ENCODE results near the gene CIB4.

CIB4 gene

GRCh38 chr2:26597197-26597596 is 44.0 kb downstream of the CIB4 start:
- DNase-seq, result no peak
- in situ Hi-C loops (cut with HindIII; ENCODE audit: low pct_ligation_motif_present, low pct_unique_long_range_greater_than_20kb, low sequenced_read_pairs), result loop anchor here (25.0 kb wide), 1 partner anchor 165 kb away; the partner anchor contains the start of gene SLC35F6

- DNase-seq, result no peak
These were observed 46.0 kb downstream of the CIB4 start for GRCh38 chr2:26595146-26595545.

GRCh38 chr2:26591619-26592505 is 49.3 kb downstream of the CIB4 start:
- no peak for DNase-seq
- in situ Hi-C loops (cut with HindIII; ENCODE audit: low pct_ligation_motif_present, low pct_unique_long_range_greater_than_20kb, low sequenced_read_pairs), result loop anchor here (25.0 kb wide), 1 partner anchor 170 kb away; the partner anchor contains the start of gene SLC35F6

More at GRCh38 chr2:26595146-26595545, 46.0 kb downstream of the CIB4 start:
- in situ Hi-C loops (cut with HindIII; ENCODE audit: low pct_ligation_motif_present, low pct_unique_long_range_greater_than_20kb, low sequenced_read_pairs), result loop anchor here (25.0 kb wide), 1 partner anchor 167 kb away; the partner anchor contains the start of gene SLC35F6

DNA sequence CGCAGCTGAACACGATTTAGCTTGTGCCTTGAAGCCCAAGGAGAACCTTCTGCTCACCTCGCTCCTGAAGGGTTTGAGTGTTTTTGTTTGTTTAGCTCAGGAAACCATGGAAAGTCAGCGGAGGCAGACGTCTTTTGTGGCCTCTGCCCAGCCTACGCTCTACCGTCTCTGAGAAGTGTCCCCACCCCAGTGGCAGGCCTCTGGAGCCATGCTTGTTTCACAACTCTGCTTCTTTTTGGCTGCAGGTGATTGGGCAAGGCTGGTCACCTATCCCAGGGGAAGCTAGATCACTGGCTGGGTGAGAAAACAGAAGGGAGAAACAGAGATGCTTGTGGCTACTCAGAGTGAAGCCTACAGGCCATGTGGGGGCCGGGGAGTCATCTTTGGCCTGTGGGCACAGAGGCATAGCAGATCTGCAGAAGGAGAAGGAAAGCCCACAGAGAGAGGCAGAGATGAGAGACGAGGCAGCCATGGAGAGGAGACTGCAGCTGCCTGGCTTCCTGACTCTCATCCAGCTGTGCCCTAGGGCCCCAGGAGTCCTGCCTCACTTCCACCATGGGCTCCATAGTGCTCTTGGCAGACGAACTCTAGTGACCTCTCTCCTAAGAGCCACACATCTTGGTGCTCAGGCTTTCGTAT is 50.1 kb downstream of the CIB4 start:
- in situ Hi-C loops (cut with HindIII; ENCODE audit: low pct_ligation_motif_present, low pct_unique_long_range_greater_than_20kb, low sequenced_read_pairs), result loop anchor here (25.0 kb wide), 1 partner anchor 171 kb away; the partner anchor contains the start of gene SLC35F6
- DNase-seq, result no peak

DNA sequence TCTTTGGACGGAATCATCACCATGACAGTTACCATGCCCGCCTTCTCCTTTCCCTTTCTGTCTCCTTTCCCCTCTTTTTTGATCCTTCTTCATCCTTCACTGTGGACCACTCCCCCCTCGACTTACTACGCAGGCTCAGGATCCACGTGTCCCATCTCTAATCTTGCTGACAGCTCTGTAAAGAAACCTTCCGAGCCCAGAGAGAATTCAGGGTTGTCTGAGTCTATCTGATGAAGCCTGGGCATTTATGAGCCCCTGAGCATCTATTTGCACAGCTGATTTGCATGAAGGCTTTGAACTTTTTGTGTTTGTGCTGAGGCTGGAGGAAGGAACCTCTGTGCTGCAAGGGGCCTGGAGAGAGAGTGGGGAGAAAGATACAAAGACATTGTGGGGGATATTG is 50.7 kb downstream of the CIB4 start:
- in situ Hi-C loops (cut with HindIII; ENCODE audit: low pct_ligation_motif_present, low pct_unique_long_range_greater_than_20kb, low sequenced_read_pairs), result loop anchor here (25.0 kb wide), 1 partner anchor 172 kb away; the partner anchor contains the start of gene SLC35F6
- DNase-seq, result no peak

DNA sequence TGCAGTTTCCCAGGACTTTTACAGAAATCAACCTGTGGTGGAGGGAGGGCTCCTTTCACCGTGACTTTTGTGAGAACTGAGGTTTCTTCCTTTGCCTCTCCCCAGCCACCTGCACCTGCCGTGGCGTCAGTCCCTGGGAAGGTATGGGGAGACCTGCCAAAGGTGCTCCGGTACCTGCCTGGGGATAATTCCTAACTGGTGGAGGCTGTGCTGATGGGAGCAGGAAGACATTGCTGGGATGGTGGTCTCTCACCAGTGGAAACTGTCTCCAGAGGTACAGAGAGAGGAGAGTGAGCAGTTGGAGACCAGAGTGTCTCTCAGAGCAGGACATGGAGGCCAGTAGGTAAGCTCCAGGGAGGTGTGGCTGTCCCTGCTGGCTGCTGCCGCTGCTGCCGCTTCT is 52.6 kb downstream of the CIB4 start:
- no peak for DNase-seq
- in situ Hi-C loops (cut with HindIII; ENCODE audit: low pct_ligation_motif_present, low pct_unique_long_range_greater_than_20kb, low sequenced_read_pairs), result loop anchor here (25.0 kb wide), 1 partner anchor 174 kb away; the partner anchor contains the start of gene SLC35F6

DNA sequence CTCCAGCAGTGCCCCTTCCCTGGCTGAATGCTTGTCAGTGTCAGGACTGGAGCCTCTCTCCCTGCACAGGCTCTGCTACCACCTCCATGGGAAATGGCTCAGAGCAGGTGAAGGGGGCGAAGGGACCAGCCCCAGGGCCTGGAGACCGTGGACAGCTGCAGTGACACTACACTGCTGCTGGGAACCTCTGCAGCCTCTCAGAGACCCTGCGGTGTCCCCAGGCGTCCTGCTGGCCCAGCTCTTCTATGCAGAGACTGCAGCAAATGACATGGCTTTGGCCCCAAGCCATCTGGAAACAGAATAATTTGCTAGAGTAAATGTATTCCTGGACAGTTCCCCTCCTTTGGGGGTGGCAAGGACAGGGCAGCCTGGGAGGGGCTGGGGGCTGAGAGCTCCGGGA is 53.2 kb downstream of the CIB4 start:
- in situ Hi-C loops (cut with HindIII; ENCODE audit: low pct_ligation_motif_present, low pct_unique_long_range_greater_than_20kb, low sequenced_read_pairs), result loop anchor here (25.0 kb wide), 1 partner anchor 174 kb away; the partner anchor contains the start of gene SLC35F6
- no peak for DNase-seq

DNA sequence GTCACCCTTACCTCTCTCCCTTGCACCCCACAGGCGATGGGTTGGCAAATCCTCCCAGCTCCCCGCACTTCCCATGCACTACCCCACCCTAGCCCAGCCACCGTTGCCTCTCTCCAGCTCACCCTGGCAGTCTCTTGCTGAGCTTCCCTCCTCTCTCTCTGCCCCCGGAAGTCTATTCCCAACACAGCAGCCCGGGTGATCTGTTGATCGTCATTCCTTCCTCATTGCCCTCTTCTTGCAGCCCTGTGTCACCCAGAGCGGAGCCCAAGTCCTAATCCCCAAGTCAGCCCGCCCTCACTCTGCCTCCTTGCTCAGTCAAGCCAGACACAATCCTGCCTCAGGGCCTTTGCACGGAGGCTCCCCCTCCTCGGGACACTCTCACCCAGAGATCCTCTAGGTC is 55.2 kb downstream of the CIB4 start:
- in situ Hi-C loops (cut with HindIII; ENCODE audit: low pct_ligation_motif_present, low pct_unique_long_range_greater_than_20kb, low sequenced_read_pairs), result loop anchor here (25.0 kb wide), 1 partner anchor 176 kb away; the partner anchor contains the start of gene SLC35F6
- no peak for DNase-seq

DNA sequence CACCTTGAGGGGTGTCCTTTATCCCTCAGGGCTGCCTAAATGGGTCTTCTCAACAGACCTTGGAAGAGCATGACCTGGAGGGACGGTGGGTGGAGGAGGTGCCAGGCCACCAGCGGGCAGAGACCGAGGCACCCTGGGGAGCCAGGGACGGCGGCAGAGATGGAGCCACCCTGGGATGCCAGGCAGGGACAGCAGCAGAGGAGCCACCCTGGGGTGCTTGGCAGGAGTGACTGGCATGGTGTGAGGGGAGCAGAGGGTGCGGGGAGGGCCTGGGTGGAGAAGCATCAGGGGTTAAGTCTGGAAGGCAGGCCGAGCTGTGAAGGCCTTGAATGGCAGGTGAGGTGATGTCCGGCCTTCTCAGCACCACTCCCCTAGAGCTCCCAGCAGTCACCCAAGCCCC is 56.1 kb downstream of the CIB4 start:
- DNase-seq, result no peak
- in situ Hi-C loops (cut with HindIII; ENCODE audit: low pct_ligation_motif_present, low pct_unique_long_range_greater_than_20kb, low sequenced_read_pairs), result loop anchor here (25.0 kb wide), 1 partner anchor 177 kb away; the partner anchor contains the start of gene SLC35F6

DNA sequence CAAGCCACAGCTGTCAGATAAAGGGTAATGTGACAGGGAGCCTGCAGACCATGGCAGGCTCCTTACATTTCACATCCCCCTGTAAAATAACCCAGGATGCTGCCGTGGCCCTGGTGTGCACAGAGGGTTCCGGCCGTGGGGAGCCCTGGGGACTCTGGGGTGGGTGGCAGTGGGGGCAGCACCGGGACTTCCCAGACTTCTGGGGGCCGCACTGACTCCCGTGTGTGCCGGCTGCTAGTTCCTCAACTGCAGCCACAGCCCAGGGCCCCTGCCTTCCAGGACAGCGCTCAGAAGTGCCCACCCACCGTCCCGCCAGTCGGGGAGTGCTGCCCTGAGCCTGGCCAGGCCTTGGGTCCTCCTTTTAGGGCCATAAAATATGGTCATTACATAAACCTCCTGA is 56.5 kb downstream of the CIB4 start:
- no peak for DNase-seq
- in situ Hi-C loops (cut with HindIII; ENCODE audit: low pct_ligation_motif_present, low pct_unique_long_range_greater_than_20kb, low sequenced_read_pairs), result loop anchor here (25.0 kb wide), 1 partner anchor 178 kb away; the partner anchor contains the start of gene SLC35F6

DNA sequence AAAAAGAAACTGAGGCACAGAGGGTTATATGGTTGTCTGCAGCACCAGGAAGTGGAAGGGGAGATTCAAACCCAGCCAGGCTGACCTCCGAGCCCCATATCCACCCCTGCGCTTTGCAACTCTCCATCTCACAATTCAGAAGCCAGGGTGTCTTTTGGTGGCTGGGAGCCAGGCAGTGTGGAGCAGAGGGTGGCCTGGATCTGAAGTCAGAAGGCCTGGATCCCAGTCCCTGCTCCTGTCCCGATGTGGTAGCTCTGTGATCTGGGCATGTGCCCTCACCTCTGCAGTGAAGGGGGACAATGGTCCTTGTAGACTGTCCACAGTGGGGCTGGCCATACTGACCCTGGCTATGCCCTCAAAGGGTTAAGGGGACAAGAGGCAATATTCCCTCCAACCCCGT is 57.0 kb downstream of the CIB4 start:
- in situ Hi-C loops (cut with HindIII; ENCODE audit: low pct_ligation_motif_present, low pct_unique_long_range_greater_than_20kb, low sequenced_read_pairs), result loop anchor here (25.0 kb wide), 1 partner anchor 178 kb away; the partner anchor contains the start of gene SLC35F6
- DNase-seq, result no peak

DNA sequence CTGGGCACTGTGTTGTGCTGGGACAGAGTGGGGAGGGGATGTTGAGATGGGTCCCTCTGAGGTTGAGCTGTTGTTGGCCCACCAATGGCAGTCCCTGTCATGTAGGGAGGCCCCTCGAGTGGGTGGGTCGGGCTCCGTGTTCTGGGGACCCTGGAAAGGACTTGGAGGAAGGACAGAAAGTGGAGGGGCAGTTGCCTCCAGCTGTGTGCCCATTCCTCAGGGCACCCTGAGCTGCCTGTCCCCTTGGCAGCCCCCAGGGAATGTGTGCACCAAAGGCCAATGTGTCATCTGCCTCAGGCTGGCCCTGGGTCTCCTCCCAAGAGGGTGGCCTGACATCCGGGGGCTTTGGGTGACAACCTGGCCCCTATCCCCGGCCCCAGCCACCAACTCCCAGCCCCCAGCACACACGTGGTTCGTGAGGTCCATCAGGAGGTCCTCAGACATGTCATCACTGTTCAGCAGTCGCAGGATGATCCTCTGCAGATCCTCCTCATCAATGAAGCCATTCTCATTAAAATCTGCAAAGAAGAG is 57.7 kb downstream of the CIB4 start:
- in situ Hi-C loops (cut with HindIII; ENCODE audit: low pct_ligation_motif_present, low pct_unique_long_range_greater_than_20kb, low sequenced_read_pairs), result loop anchor here (25.0 kb wide), 1 partner anchor 179 kb away; the partner anchor contains the start of gene SLC35F6

GRCh38 chr2:26582890-26583289 is 58.3 kb downstream of the CIB4 start:
- in situ Hi-C loops (cut with HindIII; ENCODE audit: low pct_ligation_motif_present, low pct_unique_long_range_greater_than_20kb, low sequenced_read_pairs), result loop anchor here (25.0 kb wide), 1 partner anchor 179 kb away; the partner anchor contains the start of gene SLC35F6
- DNase-seq, result no peak

More for the DNA sequence above, 57.7 kb downstream of the CIB4 start:
- DNase-seq, result no peak

- in situ Hi-C loops (cut with HindIII; ENCODE audit: low pct_ligation_motif_present, low pct_unique_long_range_greater_than_20kb, low sequenced_read_pairs), result loop anchor here (25.0 kb wide), 1 partner anchor 180 kb away; the partner anchor contains the start of gene SLC35F6
- DNase-seq, result no peak
These were observed 58.9 kb downstream of the CIB4 start for GRCh38 chr2:26581991-26582842.

DNA sequence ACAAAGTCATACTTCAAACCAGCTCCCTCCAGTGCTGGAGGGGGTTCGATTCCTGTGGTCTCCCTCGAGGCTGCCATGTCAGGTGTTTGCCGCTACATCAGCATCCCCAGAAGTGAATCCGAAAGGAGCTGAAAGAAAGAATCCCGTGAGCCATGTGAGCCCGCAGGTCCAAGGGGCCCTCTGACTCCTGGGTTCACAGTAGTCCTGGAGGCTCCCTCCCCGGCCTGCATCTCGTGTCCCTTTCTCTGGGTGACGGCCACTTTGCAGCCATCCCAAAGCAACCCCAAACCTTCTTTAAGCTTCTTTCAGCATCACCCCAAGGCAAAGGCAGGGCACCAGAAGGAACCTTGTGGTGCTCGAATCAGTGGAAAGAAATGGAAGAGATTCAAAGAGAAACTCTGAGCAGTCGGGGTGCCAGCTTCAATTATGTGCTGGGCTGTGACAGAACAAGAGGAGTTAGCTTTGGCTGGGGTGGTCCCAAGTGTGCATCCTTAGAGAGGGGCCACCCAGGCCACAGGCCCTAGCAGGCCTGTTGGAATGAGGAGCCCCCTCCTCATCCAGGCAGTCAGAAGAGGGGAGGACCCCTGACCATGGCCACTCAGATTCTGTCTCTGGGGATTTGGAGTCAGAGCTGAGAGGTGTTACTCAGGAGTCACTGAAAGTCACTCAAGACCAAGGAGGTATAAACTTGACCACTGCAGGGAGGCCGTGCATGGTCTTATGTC is 59.7 kb downstream of the CIB4 start:
- in situ Hi-C loops (cut with HindIII; ENCODE audit: low pct_ligation_motif_present, low pct_unique_long_range_greater_than_20kb, low sequenced_read_pairs), result loop anchor here (25.0 kb wide), 1 partner anchor 181 kb away; the partner anchor contains the start of gene SLC35F6

GRCh38 chr2:26580751-26581150 is 60.4 kb downstream of the CIB4 start:
- in situ Hi-C loops (cut with HindIII; ENCODE audit: low pct_ligation_motif_present, low pct_unique_long_range_greater_than_20kb, low sequenced_read_pairs), result loop anchor here (25.0 kb wide), 1 partner anchor 182 kb away; the partner anchor contains the start of gene SLC35F6
- DNase-seq, result no peak

More for the DNA sequence above, 59.7 kb downstream of the CIB4 start:
- no peak for DNase-seq

- in situ Hi-C loops (cut with HindIII; ENCODE audit: low pct_ligation_motif_present, low pct_unique_long_range_greater_than_20kb, low sequenced_read_pairs), result loop anchor here (25.0 kb wide), 1 partner anchor 182 kb away; the partner anchor contains the start of gene SLC35F6
- no peak for DNase-seq
These were observed 61.0 kb downstream of the CIB4 start for GRCh38 chr2:26580151-26580550.

Measured in ACHN (cell line).